Nephron (organoid): ENCODE measurements around the gene AP3S1.

ENCODE experiments used
- H3K27ac Mint-ChIP-seq, 3 experiments: 2 replicates each; pipeline ENCODE4 v1.8.0; 2020; ENCODE audit warnings: mixed read lengths in 3 of 3, mild to moderate bottlenecking in 2 of 3, moderate library complexity in 1 of 3
- H3K27me3 Mint-ChIP-seq: 2 replicates; pipeline ENCODE4 v1.8.0; 2021; ENCODE audit warnings: low read depth, mild to moderate bottlenecking, moderate library complexity, mixed read lengths
- H3K36me3 Mint-ChIP-seq: 2 replicates; pipeline ENCODE4 v1.8.0; 2020; ENCODE audit warnings: low read depth, mixed read lengths
- H3K4me1 Mint-ChIP-seq: 2 replicates; pipeline ENCODE4 v1.8.0; 2020; ENCODE audit warnings: mixed read lengths
- H3K4me3 Mint-ChIP-seq, 3 experiments: 2 replicates each; pipeline ENCODE4 v1.8.0; 2020; ENCODE audit warnings: mild to moderate bottlenecking in 3 of 3, mixed read lengths in 3 of 3, moderate library complexity in 2 of 3
- H3K9me3 Mint-ChIP-seq: 2 replicates; pipeline ENCODE4 v1.8.0; 2020; ENCODE audit warnings: mixed read lengths
- TF ChIP-seq, protein P1 (sequence below), 3 experiments: fragments of 200-600 bp; sonication (generic); IDR thresholded peaks; one replicate each; pipeline ENCODE4 v1.5.0; 2021; ENCODE audit warnings: antibody characterized with exemption in 3 of 3; ENCODE audit not compliant: unreplicated experiment in 3 of 3

The AP3S1 gene

DNA sequence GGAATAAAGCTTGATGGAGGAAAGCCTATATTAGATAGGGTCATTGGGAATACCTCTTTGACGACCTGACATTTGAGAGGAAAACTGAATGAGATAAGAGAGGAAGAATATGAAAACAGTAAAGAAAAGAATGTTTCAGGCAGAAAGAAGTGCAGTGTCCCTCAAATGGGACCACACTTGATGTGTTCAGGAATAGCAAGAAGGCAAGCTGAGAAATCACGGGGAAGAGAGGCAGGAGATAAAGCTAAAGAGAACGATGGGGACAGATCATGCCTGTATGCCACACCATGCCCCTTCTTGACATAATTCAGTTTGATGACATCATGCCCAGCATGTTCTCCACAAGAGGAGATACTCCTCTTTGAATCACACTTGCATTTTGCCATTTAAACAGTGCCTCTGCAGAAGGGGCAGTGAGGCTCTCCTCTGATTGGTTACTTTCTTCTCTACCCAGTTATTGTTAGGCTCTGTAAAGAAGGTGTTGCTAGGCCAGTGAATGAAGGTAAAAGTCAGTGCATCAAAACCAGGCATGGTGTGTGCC lies 7.6 kb downstream of the AP3S1 start:
- H3K27me3 Mint-ChIP-seq = no peaks in the 10 kb centered on the region
- peak overlapping the region in 1 of 3 experiments; percentile 66 for H3K27ac Mint-ChIP-seq
- H3K36me3 Mint-ChIP-seq = peaks cover 12% of the 10 kb centered on the region
- no peak overlapping the region for H3K4me3 Mint-ChIP-seq
- peaks cover 26% of the 10 kb centered on the region for H3K4me1 Mint-ChIP-seq
- TF ChIP-seq, protein P1, sequence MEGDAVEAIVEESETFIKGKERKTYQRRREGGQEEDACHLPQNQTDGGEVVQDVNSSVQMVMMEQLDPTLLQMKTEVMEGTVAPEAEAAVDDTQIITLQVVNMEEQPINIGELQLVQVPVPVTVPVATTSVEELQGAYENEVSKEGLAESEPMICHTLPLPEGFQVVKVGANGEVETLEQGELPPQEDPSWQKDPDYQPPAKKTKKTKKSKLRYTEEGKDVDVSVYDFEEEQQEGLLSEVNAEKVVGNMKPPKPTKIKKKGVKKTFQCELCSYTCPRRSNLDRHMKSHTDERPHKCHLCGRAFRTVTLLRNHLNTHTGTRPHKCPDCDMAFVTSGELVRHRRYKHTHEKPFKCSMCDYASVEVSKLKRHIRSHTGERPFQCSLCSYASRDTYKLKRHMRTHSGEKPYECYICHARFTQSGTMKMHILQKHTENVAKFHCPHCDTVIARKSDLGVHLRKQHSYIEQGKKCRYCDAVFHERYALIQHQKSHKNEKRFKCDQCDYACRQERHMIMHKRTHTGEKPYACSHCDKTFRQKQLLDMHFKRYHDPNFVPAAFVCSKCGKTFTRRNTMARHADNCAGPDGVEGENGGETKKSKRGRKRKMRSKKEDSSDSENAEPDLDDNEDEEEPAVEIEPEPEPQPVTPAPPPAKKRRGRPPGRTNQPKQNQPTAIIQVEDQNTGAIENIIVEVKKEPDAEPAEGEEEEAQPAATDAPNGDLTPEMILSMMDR (IDR thresholded peaks at IDR 0.05; ENCODE audit: unreplicated experiment in 3 of 3) = no peak
- peaks cover 10% of the 10 kb centered on the region for H3K9me3 Mint-ChIP-seq

DNA sequence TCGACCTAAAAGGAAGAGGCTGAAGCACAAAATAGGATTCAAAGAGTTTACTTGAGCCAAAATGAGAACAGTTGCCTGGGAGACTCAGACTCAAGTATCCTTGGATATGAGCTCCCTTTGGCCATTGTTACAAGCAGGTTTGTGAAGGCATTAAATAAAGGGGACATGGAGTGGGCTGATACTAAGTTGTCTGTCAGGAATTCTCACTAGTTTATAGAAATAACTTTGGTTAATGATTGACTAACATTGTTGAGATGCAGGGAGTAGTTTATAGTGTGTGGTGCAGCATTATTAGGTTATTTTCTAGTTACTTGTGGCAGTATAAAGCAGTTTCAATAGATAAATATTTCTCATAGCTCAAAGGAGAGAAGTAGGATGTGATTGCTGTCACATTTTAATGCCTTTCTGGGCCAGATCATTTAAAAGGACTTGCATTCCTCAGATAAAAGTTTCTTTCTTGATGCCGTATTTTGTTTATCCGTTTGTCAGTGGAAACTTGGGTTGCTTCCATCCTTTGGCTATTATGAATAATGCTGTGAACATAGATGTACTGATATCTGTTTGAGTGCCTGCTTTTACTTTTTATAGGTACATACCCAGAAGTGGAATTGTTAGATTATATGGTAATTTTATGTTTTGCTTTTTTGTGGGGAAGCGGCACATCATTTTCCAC lies 9.1 kb downstream of the AP3S1 start:
- H3K9me3 Mint-ChIP-seq = peaks cover 10% of the 10 kb centered on the region
- TF ChIP-seq, protein P1 (IDR thresholded peaks at IDR 0.05; ENCODE audit: unreplicated experiment in 3 of 3) = no peak
- H3K27ac Mint-ChIP-seq = peak overlapping the region; percentile 31 to 68 (median 40)
- peaks cover 19% of the 10 kb centered on the region for H3K4me1 Mint-ChIP-seq
- H3K4me3 Mint-ChIP-seq = peak overlapping the region in 1 of 3 experiments; percentile 1
- peaks cover 17% of the 10 kb centered on the region for H3K36me3 Mint-ChIP-seq
- H3K27me3 Mint-ChIP-seq = no peaks in the 10 kb centered on the region

DNA sequence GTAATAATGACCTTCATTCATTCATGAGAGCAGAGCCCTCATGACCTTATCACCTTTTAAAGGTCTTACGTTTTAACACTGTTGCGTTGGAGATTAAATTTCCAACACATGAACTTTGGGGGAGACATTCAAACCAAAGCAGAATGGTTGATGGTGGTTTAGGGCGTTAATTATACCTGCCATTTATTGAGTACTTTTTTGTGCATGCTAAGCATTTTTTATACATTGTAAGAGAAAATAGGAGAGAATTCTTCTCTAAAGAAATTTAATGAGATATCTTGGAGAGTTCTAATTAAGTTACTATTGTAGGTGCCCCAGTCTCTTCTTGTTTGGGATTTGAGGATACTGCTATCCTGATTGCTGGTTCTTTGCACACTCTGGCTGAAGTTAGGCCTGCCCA lies 12.4 kb downstream of the AP3S1 start:
- Mint-ChIP-seq H3K9me3 (peaks cover 10% of the 10 kb centered on the region), H3K27me3 (no peaks in the 10 kb centered on the region), H3K4me3 (no peak overlapping the region), H3K4me1 (peaks cover 35% of the 10 kb centered on the region), H3K36me3 (peaks cover 17% of the 10 kb centered on the region), H3K27ac (no peak overlapping the region)
- TF ChIP-seq, protein P1 (IDR thresholded peaks at IDR 0.05; ENCODE audit: unreplicated experiment in 3 of 3) = no peak

DNA sequence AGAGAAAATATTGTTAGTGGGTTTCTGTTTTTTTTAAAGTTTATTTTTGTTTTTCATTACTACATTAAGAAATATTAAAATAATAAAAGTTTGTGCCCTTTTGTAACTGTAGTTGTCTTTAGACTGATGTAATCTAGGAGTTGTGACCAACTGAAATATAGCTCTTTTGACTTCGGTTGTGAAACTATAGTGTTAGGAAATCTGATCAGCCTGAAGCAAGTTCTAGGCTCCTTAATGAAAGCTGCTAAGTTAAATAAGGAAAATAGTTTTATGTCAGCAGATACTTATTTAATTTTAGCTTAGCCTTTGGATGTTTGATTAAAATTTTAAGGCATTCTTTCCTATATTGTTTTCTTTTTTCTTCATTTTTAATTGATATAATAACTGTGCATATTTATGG lies 14.2 kb downstream of the AP3S1 start:
- H3K36me3 Mint-ChIP-seq = peaks cover 19% of the 10 kb centered on the region
- H3K27me3 Mint-ChIP-seq = no peaks in the 10 kb centered on the region
- TF ChIP-seq, protein P1 (IDR thresholded peaks at IDR 0.05; ENCODE audit: unreplicated experiment in 3 of 3) = no peak
- peaks cover 12% of the 10 kb centered on the region for H3K9me3 Mint-ChIP-seq
- no peak overlapping the region for H3K4me3 Mint-ChIP-seq
- H3K27ac Mint-ChIP-seq = peak overlapping the region in 1 of 3 experiments; percentile 10
- peaks cover 29% of the 10 kb centered on the region for H3K4me1 Mint-ChIP-seq

DNA sequence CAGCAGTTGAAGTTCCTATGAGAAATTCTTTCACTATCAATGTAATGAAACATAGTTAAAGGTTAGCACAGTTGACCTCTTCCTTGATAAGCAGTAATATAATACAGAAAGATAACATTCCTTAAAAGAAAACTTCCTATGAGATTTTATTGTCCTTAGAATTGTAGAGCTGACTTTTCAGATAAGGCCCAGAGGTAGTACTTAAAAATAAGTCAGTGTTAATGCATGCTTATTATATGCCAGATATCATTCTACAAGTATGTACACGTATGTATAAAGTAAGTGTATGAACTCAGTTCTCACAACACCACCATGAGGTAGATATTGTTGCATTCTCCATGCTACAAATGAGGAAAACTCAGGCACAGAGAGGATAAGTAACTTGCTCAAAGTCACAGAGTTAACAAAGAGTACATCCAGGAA lies 15.3 kb downstream of the AP3S1 start:
- Mint-ChIP-seq H3K4me3 (peak overlapping the region in 1 of 3 experiments; percentile 11), H3K27ac (peak overlapping the region; percentile 18 to 83 (median 34)), H3K9me3 (peaks cover 15% of the 10 kb centered on the region), H3K4me1 (peaks cover 28% of the 10 kb centered on the region), H3K36me3 (peaks cover 22% of the 10 kb centered on the region), H3K27me3 (no peaks in the 10 kb centered on the region)
- TF ChIP-seq, protein P1 (IDR thresholded peaks at IDR 0.05; ENCODE audit: unreplicated experiment in 3 of 3) = no peak
